Activated CD4-positive, alpha-beta T cell treated with anti-CD3 and anti-CD28 coated beads for 48 hours (primary cell): ENCODE results near the gene SRI.

Experiments
- DNase-seq: peaks from one replicate; pipeline ENCODE4 v3.0.0-alpha.2; 2020

The SRI gene

DNA sequence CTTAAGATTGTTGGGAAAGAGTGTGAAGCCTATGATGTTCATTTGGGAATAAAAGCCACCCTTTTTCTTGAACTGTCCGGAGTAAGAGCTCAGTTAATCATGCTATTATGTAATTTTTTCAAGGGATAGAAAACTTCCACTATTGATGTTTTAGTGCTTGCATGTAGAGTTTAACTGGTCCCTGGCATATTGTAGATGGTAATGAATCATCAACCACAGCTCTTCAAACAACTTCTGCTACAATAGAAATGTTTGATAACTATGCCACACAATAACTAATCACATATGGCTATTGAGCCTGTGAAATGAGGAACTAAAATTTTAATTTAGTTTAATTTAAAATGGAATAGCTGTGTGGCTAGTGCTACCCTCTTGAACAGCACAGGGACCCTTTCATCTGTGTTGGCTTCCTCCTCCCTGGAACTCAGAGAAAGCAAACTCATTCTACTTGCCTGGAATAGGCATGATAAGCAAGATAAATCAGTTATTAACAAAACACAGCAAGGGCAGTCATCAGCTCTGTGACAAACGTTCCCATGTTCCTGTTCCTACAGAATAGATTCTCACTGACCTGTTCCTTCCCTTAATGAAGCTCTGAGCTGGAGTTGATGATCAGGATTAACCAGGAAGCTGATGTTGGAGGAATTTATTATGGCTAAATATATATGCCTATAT is 4.9 kb upstream of the SRI start:
- DNase-seq, result no peak

- DNase-seq, result no peak
Observed at GRCh38 chr7:88223265-88223664, 3.4 kb upstream of the SRI start.

GRCh38 chr7:88218836-88219605 is 817 bp downstream of the SRI start:
- DNase-seq, result peak; percentile 34

DNA sequence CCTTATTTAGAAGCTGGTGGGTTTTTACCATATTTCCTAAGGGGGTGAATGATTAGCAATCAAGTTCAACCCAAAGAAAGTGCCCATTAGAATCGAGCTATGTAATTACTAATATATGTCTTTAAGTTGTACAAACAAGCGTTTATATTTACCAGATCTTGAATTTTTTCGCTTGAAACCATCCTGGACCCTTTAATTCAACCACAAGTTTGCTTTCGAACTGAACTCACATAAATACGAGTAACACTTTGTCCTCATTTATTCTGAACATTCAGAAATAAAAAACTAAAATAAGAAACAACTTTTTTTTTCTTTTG is 1.5 kb downstream of the SRI start:
- DNase-seq, result no peak

GRCh38 chr7:88217675-88218428 is 2.0 kb downstream of the SRI start:
- no peak for DNase-seq

DNA sequence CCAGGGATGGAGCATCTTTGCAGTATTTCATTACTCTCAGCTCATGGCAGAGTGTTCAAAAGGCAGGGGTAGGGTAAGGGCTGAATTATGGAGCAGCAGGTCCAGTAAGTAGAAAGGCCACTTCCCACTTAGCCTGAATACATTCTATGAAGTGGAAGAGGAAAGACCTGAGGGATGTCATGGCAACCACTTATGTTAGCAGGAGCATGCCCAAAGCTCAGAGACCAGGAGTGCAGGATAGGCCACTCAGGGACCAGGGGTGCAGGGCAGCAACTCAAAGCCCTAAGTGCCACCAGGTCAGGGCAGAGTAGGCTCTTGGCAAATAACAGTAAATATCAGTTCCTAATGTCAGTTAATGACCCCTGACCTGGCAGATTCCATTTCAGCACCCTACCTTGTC is 3.6 kb downstream of the SRI start:
- DNase-seq, result no peak

DNA sequence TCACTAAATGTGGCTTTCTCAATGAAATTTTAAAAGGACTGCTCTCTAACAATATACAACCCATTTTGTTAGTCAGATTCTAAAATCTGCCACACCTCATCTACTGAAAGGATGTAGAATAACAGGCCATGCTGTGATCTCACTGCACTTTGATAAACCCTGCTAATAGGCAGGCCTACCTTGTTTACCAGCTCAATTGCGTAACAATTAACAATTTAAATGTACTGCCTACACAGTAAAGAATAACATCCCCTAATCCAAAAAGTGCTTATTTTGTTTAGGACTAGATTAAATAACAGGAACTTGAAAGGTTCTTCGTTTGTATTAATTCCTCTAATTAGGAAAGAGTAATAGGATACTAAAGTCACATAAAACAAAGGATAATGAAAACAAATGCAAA is 4.5 kb downstream of the SRI start:
- no peak for DNase-seq

- DNase-seq, result no peak
Observed at GRCh38 chr7:88214456-88214855, 5.4 kb downstream of the SRI start.

- no peak for DNase-seq
Observed at GRCh38 chr7:88212918-88213317, 6.9 kb downstream of the SRI start.

- no peak for DNase-seq
Observed at GRCh38 chr7:88208521-88208920, 11.3 kb downstream of the SRI start.

- DNase-seq, result no peak
Observed at GRCh38 chr7:88206254-88206653, 13.6 kb downstream of the SRI start.

- no peak for DNase-seq
Observed at GRCh38 chr7:88205179-88205578, 14.7 kb downstream of the SRI start.

DNA sequence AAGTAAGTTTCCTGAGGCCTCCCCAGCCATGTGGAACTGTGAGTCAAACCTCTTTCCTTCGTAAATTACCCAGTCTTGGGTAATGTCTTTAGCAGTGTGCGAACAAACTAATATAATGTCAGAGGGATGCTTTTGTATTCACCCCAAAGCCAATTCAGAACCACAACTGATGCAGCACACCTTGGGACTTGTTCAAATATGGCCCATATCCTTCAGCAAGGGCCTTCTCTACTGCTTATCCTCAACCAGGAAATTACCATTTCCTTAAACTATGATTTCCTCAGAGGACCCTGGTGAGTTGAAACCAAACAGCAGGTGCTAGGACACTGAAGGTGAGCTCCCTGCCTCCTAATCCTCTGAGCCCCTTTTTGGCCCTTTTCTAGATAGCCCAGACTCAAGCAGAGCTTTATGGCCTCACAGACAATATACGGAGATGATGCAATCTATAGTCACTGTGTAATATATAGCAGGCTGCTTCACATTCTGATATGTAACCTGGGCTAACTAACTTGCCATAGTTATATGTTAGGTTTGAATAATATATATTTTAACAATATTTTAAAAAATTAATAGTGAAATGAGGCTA is 15.2 kb downstream of the SRI start:
- no peak for DNase-seq

DNA sequence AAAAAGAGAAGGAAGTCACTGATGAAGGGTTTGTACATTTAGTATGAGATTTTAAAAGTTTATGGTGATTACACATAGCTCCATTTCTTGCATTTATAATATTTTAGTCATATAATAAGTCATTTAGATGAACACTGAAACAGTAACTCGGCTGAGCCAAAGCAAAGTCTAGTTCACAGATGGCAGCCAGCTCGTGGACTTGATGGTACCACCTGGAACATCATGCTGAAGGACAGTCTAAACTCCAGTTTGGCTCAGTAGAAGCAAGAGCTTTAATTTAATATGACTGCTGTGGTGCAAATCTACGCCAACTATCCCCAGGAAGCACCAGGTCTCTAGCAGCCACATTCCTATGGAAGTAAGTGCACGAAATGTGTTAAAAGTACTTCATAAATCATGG is 16.4 kb downstream of the SRI start:
- no peak for DNase-seq

- DNase-seq, result no peak
Observed at GRCh38 chr7:88202799-88203198, 17.0 kb downstream of the SRI start.

GRCh38 chr7:88202278-88202677 is 17.6 kb downstream of the SRI start:
- no peak for DNase-seq

- no peak for DNase-seq
Observed at GRCh38 chr7:88201305-88201704, 18.5 kb downstream of the SRI start.

- no peak for DNase-seq
Observed at GRCh38 chr7:88200789-88201188, 19.0 kb downstream of the SRI start.

- no peak for DNase-seq
Observed at GRCh38 chr7:88200261-88200660, 19.6 kb downstream of the SRI start.

- no peak for DNase-seq
Observed at GRCh38 chr7:88191911-88192310, 27.9 kb downstream of the SRI start.

- DNase-seq, result no peak
Observed at GRCh38 chr7:88185650-88186049, 34.2 kb downstream of the SRI start.

- peak; percentile 13 for DNase-seq
Observed at GRCh38 chr7:88184848-88185304, 35.0 kb downstream of the SRI start.

DNA sequence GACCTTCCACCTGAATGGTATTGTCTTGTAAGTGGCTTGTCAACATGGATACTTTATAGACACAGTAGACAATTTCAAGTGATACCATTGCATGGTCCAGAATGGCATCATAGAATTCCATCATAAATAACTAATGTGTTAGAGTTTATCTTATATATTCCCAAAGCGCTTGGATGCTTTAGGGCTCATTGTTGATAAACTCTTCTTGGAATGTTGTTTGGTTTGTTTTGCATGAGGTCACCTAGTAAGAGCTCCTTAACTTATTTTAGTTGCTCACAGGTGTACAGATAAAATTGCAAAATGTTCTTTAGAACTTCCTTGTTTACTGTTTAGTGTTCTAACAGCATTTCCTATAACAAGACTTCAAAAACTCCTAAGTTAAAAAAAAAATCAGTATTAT is 36.8 kb downstream of the SRI start:
- DNase-seq, result no peak

DNA sequence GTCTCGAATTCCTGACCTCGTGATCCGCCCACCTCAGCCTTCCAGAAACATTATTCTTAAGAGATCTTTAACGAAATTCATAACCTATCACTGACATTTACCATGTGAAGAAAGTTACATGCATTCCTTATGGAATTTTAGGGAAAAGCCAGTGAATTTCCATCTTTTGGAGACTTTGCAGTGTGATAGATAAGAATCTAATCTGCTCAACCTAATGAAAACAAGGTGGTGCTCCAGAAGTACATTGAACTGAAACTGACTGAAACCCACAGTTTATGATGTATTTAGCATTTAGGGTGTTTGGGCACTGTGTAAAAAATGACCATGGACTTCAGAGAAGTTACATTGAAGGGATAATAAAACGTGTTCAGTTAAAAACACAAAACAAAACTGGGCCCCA is 43.6 kb downstream of the SRI start:
- DNase-seq, result no peak
